Measurements from ENCODE around the gene PCAT7.

DNA sequence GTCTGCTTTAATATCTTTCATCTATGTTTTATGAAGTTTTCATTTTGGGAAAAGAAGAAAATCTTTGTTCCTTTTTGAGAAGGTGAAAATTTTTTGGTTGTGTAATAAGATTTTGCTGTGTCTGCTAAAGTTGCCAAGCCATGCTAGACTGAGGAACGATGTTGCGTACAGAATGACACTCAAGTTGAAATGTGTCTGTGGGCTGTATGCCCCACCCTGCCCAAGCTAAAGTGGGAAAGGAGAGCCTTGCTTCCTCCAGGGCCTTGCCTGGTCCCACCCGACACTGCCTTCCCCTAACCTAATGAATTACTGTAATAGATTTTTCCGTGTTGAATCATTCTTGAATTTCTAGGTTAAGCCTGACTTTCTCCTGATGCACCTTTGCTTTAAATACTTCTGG is 2.5 kb downstream of the PCAT7 start:
- TF ChIP-seq, protein P1, sequence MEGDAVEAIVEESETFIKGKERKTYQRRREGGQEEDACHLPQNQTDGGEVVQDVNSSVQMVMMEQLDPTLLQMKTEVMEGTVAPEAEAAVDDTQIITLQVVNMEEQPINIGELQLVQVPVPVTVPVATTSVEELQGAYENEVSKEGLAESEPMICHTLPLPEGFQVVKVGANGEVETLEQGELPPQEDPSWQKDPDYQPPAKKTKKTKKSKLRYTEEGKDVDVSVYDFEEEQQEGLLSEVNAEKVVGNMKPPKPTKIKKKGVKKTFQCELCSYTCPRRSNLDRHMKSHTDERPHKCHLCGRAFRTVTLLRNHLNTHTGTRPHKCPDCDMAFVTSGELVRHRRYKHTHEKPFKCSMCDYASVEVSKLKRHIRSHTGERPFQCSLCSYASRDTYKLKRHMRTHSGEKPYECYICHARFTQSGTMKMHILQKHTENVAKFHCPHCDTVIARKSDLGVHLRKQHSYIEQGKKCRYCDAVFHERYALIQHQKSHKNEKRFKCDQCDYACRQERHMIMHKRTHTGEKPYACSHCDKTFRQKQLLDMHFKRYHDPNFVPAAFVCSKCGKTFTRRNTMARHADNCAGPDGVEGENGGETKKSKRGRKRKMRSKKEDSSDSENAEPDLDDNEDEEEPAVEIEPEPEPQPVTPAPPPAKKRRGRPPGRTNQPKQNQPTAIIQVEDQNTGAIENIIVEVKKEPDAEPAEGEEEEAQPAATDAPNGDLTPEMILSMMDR (conservative IDR thresholded peaks at IDR 0.05; ENCODE audit: low read length): no peak
- no peak for TF ChIP-seq EZH2phosphoT487 (IDR thresholded peaks at IDR 0.05; ENCODE audit: borderline replicate concordance, low read depth, low read length)
